Measurements from ENCODE around the gene PCDH17. TPM values are rescaled to one million over a fixed set of nuclear protein-coding genes. Genes with fewer than 3 reads are reported as not detected.

PCDH17 gene
- total and polyA plus RNA-seq, 7 donors: 0.18 to 1.4 (median 0.53) TPM

GRCh38 chr13:57653229-57653989, 21.9 kb downstream of the PCDH17 start:
- no peaks in the 10 kb centered on the region for H3K9me3 ChIP-seq
- WGBS, 3 donors: 86 to 92% (median 90%) methylated on average over 6 of the region's 6 CpGs
- H3K4me3 ChIP-seq: no peak overlapping the region
- H3K27ac ChIP-seq: no peak overlapping the region
- no peaks in the 10 kb centered on the region for H3K4me1 ChIP-seq
- intact Hi-C loops (cut with DNase I): no loop called here
- no peak for DNase-seq
- no peak for ATAC-seq
- TF ChIP-seq CTCF (IDR thresholded peaks at IDR 0.05): no peak
- H3K27me3 ChIP-seq (ENCODE audit: insufficient read depth in 3 of 3, low read length in 2 of 3): no peaks in the 10 kb centered on the region
- H3K36me3 ChIP-seq (ENCODE audit: insufficient read depth in 1 of 2, low read depth in 1 of 2): no peaks in the 10 kb centered on the region

GRCh38 chr13:57665481-57665880, 33.9 kb downstream of the PCDH17 start:
- 32 to 48% (median 39%) methylated on average over 4 of the region's 4 CpGs for WGBS, 3 donors
- H3K4me1 ChIP-seq: no peaks in the 10 kb centered on the region
- no peak overlapping the region for H3K27ac ChIP-seq
- no peak overlapping the region for H3K4me3 ChIP-seq
- H3K27me3 ChIP-seq (ENCODE audit: insufficient read depth in 3 of 3, low read length in 2 of 3): no peaks in the 10 kb centered on the region
- ATAC-seq: no peak
- TF ChIP-seq CTCF (IDR thresholded peaks at IDR 0.05): no peak
- no peak for DNase-seq
- H3K9me3 ChIP-seq: no peaks in the 10 kb centered on the region
- intact Hi-C loops (cut with DNase I): no loop called here
- no peaks in the 10 kb centered on the region for H3K36me3 ChIP-seq (ENCODE audit: insufficient read depth in 1 of 2, low read depth in 1 of 2)

- TF ChIP-seq CTCF (IDR thresholded peaks at IDR 0.05): no peak
- Histone ChIP-seq H3K36me3 (ENCODE audit: insufficient read depth in 1 of 2, low read depth in 1 of 2) (no peaks in the 10 kb centered on the region), H3K27me3 (ENCODE audit: insufficient read depth in 3 of 3, low read length in 2 of 3) (no peaks in the 10 kb centered on the region), H3K9me3 (no peaks in the 10 kb centered on the region), H3K27ac (no peak overlapping the region), H3K4me1 (no peaks in the 10 kb centered on the region), H3K4me3 (no peak overlapping the region)
- no peak for DNase-seq
- intact Hi-C loops (cut with DNase I): no loop called here
- ATAC-seq: no peak
- 81 to 87% (median 87%) methylated on average over 6 of the region's 6 CpGs for WGBS, 3 donors
Measured at GRCh38 chr13:57666131-57666953, 34.8 kb downstream of the PCDH17 start.

- ATAC-seq (no peak), DNase-seq (no peak)
- H3K27me3 ChIP-seq (ENCODE audit: insufficient read depth in 3 of 3, low read length in 2 of 3): no peaks in the 10 kb centered on the region
- H3K4me1 ChIP-seq: no peaks in the 10 kb centered on the region
- no peak overlapping the region for H3K4me3 ChIP-seq
- WGBS, 3 donors: 80 to 86% (median 82%) methylated on average over 2 of the region's 2 CpGs
- H3K9me3 ChIP-seq: no peaks in the 10 kb centered on the region
- no peak for TF ChIP-seq CTCF (IDR thresholded peaks at IDR 0.05)
- no peak overlapping the region for H3K27ac ChIP-seq
- no peaks in the 10 kb centered on the region for H3K36me3 ChIP-seq (ENCODE audit: insufficient read depth in 1 of 2, low read depth in 1 of 2)
- intact Hi-C loops (cut with DNase I): no loop called here
Measured at GRCh38 chr13:57672168-57672567, 40.6 kb downstream of the PCDH17 start.

Measured in psoas muscle (tissue), 8 donors.